Liver (tissue), 9 donors: ENCODE data around the gene SHROOM2. TPM values are rescaled to one million over a fixed set of nuclear protein-coding genes. Genes with fewer than 3 reads are reported as not detected.

Source experiments
- DNase-seq: peaks from one replicate; pipeline ENCODE4 v3.0.0-alpha.2; 2017; ENCODE audit warnings: low spot score
- H3K27ac ChIP-seq, 2 donors: one replicate each; pipeline ENCODE4 v1.7.0; 2013; ENCODE audit warnings: inconsistent platforms in 2 of 2, low read length in 2 of 2, control low read depth in 1 of 2, low read depth in 1 of 2, mild to moderate bottlenecking in 1 of 2
- H3K27me3 ChIP-seq, 4 donors: one replicate each; pipeline versions ENCODE4 v1.6.1 to v1.7.0; 2013; ENCODE audit warnings: low read length in 3 of 4, inconsistent platforms in 1 of 4, mild to moderate bottlenecking in 1 of 4, moderate library complexity in 1 of 4; ENCODE audit not compliant: control insufficient read depth in 4 of 4, insufficient read depth in 4 of 4
- H3K36me3 ChIP-seq, 4 donors: one replicate each; pipeline versions ENCODE4 v1.6.1 to v1.7.0; 2013; ENCODE audit warnings: low read length in 3 of 4, mild to moderate bottlenecking in 3 of 4, low read depth in 1 of 4, moderate library complexity in 1 of 4; ENCODE audit not compliant: control insufficient read depth in 4 of 4, insufficient read depth in 3 of 4
- H3K4me1 ChIP-seq, 4 donors: one replicate each; pipeline versions ENCODE4 v1.6.1 to v1.7.0; 2013; ENCODE audit warnings: low read length in 3 of 4, mild to moderate bottlenecking in 3 of 4, moderate library complexity in 1 of 4; ENCODE audit not compliant: control insufficient read depth in 4 of 4, insufficient read depth in 4 of 4
- H3K4me3 ChIP-seq, 3 donors: one replicate each; pipeline versions ENCODE4 v1.6.1 to v1.7.0; 2013; ENCODE audit warnings: low read length in 3 of 3, control low read depth in 1 of 3, low read depth in 1 of 3, mild to moderate bottlenecking in 1 of 3
- H3K9ac ChIP-seq, 2 donors: one replicate each; pipeline ENCODE4 v1.7.0; 2013; ENCODE audit warnings: low read length in 2 of 2, mild to moderate bottlenecking in 2 of 2, moderate library complexity in 2 of 2, control low read depth in 1 of 2, low read depth in 1 of 2
- H3K9me3 ChIP-seq, 4 donors: one replicate each; pipeline versions ENCODE4 v1.6.1 to v1.7.0; 2013; ENCODE audit warnings: low read length in 3 of 4; ENCODE audit not compliant: control insufficient read depth in 4 of 4
- EGR1 ChIP-seq, 2 donors: IDR thresholded peaks; 2 replicates each; pipeline ENCODE4 v1.6.1; 2016 to 2018; ENCODE audit warnings: antibody characterized with exemption in 2 of 2, low read depth in 2 of 2
- FOXA1 ChIP-seq: IDR thresholded peaks from 2 replicates; pipeline ENCODE4 v1.6.1; 2016; ENCODE audit warnings: antibody characterized with exemption
- FOXA2 ChIP-seq: IDR thresholded peaks from 2 replicates; pipeline ENCODE4 v1.6.1; 2016; ENCODE audit warnings: antibody characterized with exemption
- HNF4G ChIP-seq: IDR thresholded peaks from 2 replicates; pipeline ENCODE4 v1.6.1; 2016; ENCODE audit warnings: antibody characterized with exemption
- RAD21 ChIP-seq, 2 donors: IDR thresholded peaks; 2 replicates each; pipeline ENCODE4 v1.6.1; 2016; ENCODE audit warnings: antibody characterized with exemption in 2 of 2, mild to moderate bottlenecking in 2 of 2
- RXRA ChIP-seq, 2 donors: IDR thresholded peaks; 2 replicates each; pipeline ENCODE4 v1.6.1; 2017 to 2018; ENCODE audit warnings: antibody characterized with exemption in 2 of 2, mild to moderate bottlenecking in 1 of 2
- SP1 ChIP-seq: IDR thresholded peaks from 2 replicates; pipeline ENCODE4 v1.6.1; 2018; ENCODE audit warnings: antibody characterized with exemption, mild to moderate bottlenecking
- TAF1 ChIP-seq: conservative IDR thresholded peaks from 2 replicates; pipeline ENCODE4 v1.6.1; 2016; ENCODE audit warnings: antibody characterized with exemption, mild to moderate bottlenecking
- YY1 ChIP-seq: IDR thresholded peaks from 2 replicates; pipeline ENCODE4 v1.6.1; 2016; ENCODE audit warnings: antibody characterized with exemption, mild to moderate bottlenecking
- WGBS: extraction: QIAGEN DNeasy Blood & Tissue Kit; methylation state at CpG from one replicate; pipeline ENCODE4 v1.1.7; 2013; 5-methylcytosine and 5-hydroxymethylcytosine counted together
- polyA plus RNA-seq, 2 donors: library from polyadenylated mRNA; stranded (reverse) in 1 of 2; unstranded in 1 of 2; fragments of 200-250 nt in 1 of 2; fragments of >200 nt in 1 of 2; fragmentation: Nextera tagmentation in 1 of 2; extraction: Ambion mirVana in 1 of 2; gene quantifications; one replicate each; pipeline versions ENCODE4 v1.2.1 to v1.2.3, GENCODE V29; 2013 to 2015
- total RNA-seq, 2 donors: library from RNA; depleted of rRNA; stranded (reverse); fragments of >200 nt; gene quantifications; one replicate each; pipeline ENCODE4 v1.2.3, GENCODE V29; 2014
- TF ChIP-seq, protein P1 (sequence below): IDR thresholded peaks from 2 replicates; pipeline ENCODE4 v1.6.1; 2016; ENCODE audit warnings: antibody characterized with exemption
- TF ChIP-seq, protein P2 (sequence below): IDR thresholded peaks from 2 replicates; pipeline ENCODE4 v1.6.1; 2016; ENCODE audit warnings: antibody characterized with exemption
- TF ChIP-seq, protein P3 (sequence below): fragments of 150-350 bp; IDR thresholded peaks from 2 replicates; pipeline ENCODE4 v1.5.1; 2017; ENCODE audit warnings: improper control_type of control experiment, low read depth, low read length; ENCODE audit not compliant: missing input control
- TF ChIP-seq, protein P4 (sequence below): IDR thresholded peaks from 2 replicates; pipeline ENCODE4 v1.6.1; 2016; ENCODE audit warnings: antibody characterized with exemption
- donor health status: healthy.
- donor health status: healthy.
- donor health status: healthy.
- donor health status: healthy.
- donor health status: healthy.

SHROOM2 gene
- total and polyA plus RNA-seq, 4 donors = 1.1 to 5.4 (median 3.6) TPM

DNA sequence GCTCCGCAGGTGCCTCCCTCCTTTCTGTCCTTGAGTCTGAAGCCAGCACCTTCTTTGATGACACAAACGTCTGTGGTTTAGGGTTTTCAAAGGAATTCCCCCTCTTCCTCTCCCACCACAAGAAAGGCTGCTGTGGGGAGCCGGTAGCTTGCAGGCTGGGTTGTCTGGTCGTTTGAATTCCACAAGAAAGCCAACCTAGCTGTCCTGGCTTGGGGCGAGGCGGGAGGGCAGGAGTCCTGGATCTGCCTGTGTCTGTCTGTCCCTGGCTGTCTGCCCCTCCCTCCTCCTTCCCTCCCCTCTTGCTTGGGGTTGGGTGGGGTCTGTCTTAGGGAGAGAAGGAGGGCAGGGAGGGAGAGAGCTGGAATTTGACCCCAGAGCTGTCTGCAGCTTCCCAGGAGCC is 56.3 kb downstream of the SHROOM2 start (continued):
- TF ChIP-seq, protein P1, sequence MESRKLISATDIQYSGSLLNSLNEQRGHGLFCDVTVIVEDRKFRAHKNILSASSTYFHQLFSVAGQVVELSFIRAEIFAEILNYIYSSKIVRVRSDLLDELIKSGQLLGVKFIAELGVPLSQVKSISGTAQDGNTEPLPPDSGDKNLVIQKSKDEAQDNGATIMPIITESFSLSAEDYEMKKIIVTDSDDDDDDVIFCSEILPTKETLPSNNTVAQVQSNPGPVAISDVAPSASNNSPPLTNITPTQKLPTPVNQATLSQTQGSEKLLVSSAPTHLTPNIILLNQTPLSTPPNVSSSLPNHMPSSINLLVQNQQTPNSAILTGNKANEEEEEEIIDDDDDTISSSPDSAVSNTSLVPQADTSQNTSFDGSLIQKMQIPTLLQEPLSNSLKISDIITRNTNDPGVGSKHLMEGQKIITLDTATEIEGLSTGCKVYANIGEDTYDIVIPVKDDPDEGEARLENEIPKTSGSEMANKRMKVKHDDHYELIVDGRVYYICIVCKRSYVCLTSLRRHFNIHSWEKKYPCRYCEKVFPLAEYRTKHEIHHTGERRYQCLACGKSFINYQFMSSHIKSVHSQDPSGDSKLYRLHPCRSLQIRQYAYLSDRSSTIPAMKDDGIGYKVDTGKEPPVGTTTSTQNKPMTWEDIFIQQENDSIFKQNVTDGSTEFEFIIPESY = no peak
- TF ChIP-seq SP1 (no peak), YY1 (no peak), HNF4G (no peak), FOXA1 (no peak), RXRA (IDR thresholded peaks at IDR 0.05) (no peak), EGR1 (IDR thresholded peaks at IDR 0.05; ENCODE audit: low read depth in 2 of 2) (no peak)
- TF ChIP-seq, protein P2, sequence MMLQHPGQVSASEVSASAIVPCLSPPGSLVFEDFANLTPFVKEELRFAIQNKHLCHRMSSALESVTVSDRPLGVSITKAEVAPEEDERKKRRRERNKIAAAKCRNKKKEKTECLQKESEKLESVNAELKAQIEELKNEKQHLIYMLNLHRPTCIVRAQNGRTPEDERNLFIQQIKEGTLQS = no peak
- TF ChIP-seq, protein P3, sequence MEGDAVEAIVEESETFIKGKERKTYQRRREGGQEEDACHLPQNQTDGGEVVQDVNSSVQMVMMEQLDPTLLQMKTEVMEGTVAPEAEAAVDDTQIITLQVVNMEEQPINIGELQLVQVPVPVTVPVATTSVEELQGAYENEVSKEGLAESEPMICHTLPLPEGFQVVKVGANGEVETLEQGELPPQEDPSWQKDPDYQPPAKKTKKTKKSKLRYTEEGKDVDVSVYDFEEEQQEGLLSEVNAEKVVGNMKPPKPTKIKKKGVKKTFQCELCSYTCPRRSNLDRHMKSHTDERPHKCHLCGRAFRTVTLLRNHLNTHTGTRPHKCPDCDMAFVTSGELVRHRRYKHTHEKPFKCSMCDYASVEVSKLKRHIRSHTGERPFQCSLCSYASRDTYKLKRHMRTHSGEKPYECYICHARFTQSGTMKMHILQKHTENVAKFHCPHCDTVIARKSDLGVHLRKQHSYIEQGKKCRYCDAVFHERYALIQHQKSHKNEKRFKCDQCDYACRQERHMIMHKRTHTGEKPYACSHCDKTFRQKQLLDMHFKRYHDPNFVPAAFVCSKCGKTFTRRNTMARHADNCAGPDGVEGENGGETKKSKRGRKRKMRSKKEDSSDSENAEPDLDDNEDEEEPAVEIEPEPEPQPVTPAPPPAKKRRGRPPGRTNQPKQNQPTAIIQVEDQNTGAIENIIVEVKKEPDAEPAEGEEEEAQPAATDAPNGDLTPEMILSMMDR = no peak

DNA sequence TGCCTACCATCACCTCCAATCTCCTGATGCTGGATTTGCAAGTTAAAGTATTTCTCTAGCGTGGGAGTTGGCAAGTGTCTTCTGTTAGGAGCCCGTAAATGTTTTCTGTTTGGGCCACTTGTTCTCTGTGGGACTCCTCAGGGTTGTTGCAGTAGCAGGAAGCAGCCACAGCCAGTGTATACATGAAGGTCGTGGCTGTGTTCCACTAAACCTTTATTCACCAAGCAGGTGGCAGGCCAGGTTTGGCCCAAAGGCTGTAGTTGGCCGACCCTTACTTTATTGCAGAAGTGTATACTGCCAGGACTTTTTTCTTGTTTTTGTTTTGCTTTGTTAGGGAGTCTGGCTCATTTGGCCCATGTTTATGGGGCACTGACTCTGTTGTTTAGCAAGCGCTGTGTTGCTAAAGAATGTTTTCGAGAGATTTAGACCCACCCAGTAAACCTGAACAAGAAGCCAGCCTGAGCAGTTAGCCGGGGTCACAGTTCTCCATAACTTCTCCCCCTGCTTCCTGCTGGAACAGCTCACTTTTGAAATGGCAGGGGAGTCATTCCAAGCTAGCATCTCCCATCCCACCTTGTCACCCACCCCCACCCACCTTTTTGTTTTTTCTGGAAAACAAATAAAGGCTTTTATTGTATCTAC is 58.8 kb downstream of the SHROOM2 start:
- H3K36me3 ChIP-seq = peaks cover 0 to 2% (median 0%) of the 10 kb centered on the region in 4 donors
- no peak overlapping the region for H3K9ac ChIP-seq
- WGBS = 73% methylated on average over 7 of the region's 7 CpGs
- peaks cover 0 to 2% (median 0%) of the 10 kb centered on the region in 4 donors for H3K4me1 ChIP-seq
- no peaks in the 10 kb centered on the region for H3K27me3 ChIP-seq
- H3K9me3 ChIP-seq = no peaks in the 10 kb centered on the region
- no peak overlapping the region for H3K4me3 ChIP-seq
- TF ChIP-seq RXRA (IDR thresholded peaks at IDR 0.05) (no peak), YY1 (no peak), TAF1 (no peak), FOXA2 (no peak)
- DNase-seq = no peak
- H3K27ac ChIP-seq = no peak overlapping the region

DNA sequence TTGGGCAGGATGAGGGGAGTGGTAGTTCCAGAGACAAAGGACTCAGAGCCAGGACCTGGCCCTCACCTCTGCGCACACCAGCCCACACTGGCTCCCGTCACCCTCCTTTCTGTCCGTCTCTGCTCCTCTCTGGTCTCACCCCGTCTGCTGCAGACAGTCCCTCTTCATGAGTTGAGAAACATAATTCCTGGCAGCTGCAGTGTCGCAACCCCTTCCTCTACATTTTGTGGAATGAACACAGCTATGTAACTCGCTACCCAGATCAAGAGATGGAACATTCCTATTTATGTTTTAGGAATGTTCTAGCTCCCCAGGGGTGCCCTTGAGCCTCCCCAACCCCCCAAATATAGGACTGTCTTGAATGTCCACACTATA is 59.3 kb downstream of the SHROOM2 start:
- no peak overlapping the region for H3K27ac ChIP-seq

More for the DNA sequence above, 59.3 kb downstream of the SHROOM2 start:
- 75% methylated on average over 6 of the region's 6 CpGs for WGBS
- H3K27me3 ChIP-seq = no peaks in the 10 kb centered on the region
- H3K4me3 ChIP-seq = no peak overlapping the region
- peaks cover 0 to 2% (median 0%) of the 10 kb centered on the region in 4 donors for H3K36me3 ChIP-seq
- H3K4me1 ChIP-seq = peaks cover 0 to 2% (median 0%) of the 10 kb centered on the region in 4 donors
- no peak overlapping the region for H3K9ac ChIP-seq
- DNase-seq = no peak
- H3K9me3 ChIP-seq = no peaks in the 10 kb centered on the region
- TF ChIP-seq FOXA1 (no peak), RAD21 (IDR thresholded peaks at IDR 0.05) (no peak), SP1 (no peak), HNF4G (no peak), TAF1 (no peak), RXRA (IDR thresholded peaks at IDR 0.05) (no peak)
- TF ChIP-seq, protein P3 = no peak
- TF ChIP-seq, protein P4, sequence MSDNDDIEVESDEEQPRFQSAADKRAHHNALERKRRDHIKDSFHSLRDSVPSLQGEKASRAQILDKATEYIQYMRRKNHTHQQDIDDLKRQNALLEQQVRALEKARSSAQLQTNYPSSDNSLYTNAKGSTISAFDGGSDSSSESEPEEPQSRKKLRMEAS = no peak
- TF ChIP-seq, protein P2 = no peak
- TF ChIP-seq, protein P1 = no peak
